ENCODE measurements around the gene RPL35.
"Not testable (repeated sequence)": the region's sequence is repeated elsewhere in the genome, so short reads cannot be mapped to it uniquely, and the experiment has no call there.

RPL35 gene

DNA sequence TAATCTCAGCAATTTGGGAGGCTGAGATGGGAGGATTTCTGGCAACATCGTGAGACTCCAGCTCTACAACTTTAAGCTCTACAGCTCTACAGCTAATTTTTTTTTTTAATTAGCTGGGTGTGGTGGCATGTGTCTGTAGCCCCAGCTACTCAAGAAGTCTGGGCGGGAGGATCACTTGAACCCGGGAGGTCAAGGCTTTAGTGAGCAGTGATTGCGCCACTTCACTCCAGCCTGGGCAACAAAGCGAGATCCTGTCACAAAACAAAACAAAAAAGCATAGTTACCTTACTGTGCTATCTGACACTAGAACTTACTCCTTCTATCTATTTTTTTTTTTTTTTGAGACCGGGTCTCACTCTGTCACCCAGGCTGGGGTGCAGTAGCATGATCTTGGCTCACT is 14.8 kb downstream of the RPL35 start:
- DNase-seq, result no peak

DNA sequence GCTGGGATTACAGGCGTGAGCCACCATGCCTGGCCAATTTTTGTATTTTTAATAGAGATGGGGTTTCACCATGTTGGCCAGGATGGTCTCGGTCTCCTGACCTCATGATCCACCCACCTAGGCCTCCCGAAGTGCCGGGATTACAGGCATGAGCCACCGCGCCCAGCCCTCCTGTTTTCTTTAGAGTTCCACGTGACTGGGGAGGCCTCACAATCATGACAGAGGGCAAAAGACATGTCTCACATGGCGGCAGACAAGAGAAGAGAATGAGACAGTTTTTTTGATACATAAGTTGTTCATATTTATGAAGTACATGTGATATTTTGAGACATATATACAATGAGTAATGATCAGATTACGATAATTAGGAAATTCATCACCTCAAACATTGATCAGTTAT is 15.3 kb downstream of the RPL35 start:
- DNase-seq, result not testable (repeated sequence)

DNA sequence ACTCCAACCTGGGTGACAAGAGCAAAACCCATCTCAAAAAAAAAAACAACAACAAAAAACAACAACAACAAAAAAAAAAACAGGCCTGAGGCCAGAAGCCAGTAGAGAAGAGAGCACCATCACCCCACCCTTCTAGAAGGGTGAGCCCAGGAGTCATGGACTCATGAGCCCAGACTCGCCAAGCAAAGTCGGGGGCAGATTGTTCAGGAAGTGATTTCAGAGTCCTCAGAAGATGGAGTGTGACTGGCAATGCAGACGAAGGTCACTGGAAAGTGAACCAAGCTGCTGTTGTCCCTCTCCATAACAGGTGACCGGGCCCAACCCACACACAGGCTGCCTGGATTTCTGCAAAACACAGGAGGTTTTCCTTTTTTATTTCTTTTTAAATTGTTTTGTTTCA is 17.5 kb downstream of the RPL35 start:
- DNase-seq, result no peak

DNA sequence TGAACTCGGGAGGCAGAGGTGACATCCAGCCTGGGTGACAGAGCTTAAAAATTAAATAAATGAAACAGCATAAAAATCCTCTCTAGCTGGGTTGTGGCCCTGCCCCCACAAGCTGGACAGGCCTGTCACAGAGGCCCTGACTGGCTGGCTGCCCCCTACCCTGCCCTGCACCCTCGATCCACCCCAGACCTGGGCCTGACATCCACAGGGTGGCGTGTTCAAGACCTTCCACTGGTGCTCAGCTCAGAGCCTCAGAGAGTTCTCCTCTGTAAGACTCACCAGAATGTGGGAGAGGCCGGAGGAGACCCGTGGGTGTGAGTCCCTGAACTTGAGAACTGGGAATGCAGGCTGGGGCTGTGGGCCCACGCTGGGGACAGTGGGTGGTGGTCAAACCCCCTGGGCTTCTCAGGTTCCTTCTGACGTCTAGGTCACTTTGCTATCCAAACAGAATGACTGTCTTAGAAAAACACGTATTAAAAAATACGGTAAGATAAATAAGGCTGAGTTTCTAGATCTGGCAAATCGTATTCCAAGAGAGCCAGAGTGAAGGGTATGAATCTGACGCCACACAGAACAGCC is 18.2 kb downstream of the RPL35 start:
- no peak for DNase-seq

DNA sequence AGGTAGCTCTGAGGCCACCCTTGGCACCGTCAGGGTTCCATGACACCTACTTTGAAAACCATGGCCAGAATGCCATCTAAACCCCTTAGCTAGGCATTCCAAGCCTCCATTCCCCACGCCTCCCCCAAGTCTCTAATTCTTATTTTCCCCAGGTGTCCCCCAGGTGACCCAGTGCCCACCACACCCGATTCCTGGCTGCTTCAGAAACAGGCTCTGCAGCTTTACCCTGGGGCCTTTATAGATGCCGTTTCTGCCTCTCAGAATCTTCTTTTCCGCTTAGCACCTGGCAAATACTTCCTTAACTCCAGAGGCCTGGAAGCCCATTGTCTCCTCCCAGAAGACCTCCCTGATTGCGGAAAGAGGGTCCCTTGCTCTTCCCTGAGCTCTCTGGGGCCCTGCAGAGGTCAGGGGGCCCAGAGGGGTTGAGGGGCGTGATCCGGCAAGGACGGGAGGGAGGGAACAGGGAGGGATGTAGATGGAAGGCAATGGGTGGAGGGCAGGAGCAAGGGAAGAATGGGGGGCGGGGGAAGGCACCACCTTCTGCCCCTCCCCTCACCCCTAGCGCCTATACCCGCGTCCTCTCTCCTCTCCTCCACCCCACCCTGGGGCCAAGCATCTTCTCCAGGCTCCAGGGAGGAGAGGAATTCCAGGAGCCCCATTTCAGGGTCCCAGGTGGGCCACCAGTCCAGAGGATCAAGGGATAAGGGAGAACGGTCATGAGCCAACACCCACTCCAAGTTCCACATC is 20.5 kb downstream of the RPL35 start:
- DNase-seq, result no peak

DNA sequence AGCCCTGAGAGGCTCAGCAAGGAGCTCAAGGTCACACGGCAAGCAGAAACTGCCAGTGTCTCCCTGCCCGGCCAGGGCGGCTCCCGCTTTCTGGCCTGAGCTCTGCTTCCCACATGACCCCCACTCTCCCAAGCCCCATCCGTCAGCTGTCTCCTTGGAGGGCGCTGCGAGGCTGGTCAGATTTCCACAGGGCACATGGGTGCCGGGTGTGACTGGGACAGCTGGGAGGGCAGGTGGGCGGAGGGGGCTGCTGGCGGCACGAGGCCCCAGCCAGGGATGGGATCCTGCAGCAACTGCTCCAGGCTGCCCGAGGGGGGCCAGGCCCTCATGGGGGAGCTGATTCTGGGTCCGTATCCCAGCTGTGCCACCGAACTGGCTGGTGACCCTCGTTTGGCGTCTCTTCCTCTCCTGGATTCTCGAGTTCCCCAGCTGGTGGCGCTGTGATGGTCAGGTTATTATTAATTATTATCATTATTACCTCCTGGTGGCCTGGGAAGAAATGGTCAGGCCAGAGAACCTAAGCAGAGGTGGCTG is 21.4 kb downstream of the RPL35 start:
- peak; percentile 31 for DNase-seq

DNA sequence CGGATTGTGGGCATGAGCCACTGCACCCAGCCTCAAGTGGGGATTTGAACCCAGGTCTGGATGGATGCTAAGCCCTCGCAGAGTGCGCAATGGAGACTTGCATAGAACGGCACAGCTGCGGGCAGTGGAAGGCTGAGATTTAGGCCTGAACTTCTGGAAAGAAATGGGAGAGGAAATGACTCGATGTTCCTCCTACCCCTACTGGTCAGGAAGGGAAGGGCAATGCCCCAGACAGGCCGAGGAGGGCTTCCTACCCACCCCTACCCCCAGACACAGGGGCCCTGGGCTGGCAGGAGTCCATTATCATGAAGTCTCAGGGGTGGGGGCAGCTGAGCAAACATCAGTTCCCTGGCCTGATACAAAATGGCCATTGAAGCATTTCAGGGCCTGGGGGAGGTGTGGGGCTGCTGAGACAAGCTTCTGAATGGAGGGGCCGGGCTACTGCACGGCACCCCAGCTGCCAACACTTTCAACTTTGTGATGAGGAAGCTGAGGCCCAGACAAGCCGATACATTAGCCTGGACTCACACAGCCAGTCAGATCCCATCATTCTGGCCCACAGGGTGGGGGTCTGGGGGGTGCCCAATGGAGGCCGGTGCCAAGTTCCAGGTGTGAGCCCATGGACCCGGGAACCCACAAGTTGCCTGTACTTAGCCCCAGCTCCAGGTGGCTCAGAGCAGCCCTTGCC is 22.0 kb downstream of the RPL35 start:
- no peak for DNase-seq

DNA sequence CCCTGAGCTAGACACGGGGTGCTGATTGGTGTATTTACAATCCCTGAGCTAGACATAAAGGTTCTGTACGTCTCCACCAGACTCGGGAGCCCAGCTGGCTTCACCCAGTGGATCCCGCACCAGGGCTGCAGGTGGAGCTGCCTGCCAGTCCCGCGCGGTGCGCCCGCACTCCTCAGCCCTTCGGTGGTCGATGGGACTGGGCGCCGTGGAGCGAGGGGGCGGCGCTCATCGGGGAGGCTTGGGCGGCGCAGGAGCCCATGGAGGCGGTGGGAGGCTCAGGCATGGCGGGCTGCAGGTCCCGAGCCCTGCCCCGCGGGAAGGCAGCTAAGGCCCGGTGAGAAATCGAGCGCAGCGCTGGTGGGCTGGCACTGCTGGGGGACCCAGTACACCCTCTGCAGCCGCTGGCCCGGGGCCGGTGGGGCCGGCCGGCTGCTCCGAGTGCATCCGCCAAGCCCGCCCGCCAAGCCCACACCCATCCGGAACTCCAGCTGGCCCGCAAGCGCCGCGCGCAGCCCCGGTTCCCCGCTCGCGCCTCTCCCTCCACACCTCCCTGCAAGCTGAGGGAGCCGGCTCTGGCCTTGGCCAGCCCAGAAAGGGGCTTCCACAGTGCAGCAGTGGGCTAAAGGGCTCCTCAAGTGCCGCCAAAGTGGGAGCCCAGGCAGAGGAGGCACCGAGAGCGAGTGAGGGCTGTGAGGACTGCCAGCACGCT is 23.0 kb downstream of the RPL35 start:
- DNase-seq, result not testable (repeated sequence)

DNA sequence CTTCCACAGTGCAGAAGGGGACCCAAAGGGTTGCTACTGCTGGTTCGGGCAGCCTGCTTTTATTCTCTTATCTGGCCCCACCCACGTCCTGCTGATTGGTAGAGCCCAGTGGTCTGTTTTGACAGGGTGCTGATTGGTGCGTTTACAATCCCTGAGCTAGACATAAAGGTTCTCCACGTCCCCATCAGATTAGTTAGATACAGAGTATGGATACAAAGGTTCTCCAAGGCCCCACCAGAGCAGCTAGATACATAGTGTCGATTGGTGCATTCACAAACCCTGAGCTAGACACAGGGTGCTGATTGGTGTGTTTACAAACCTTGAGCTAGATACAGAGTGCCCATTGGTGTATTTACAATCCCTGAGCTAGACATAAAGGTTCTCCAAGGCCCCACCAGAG is 23.6 kb downstream of the RPL35 start:
- DNase-seq, result not testable (repeated sequence)

DNA sequence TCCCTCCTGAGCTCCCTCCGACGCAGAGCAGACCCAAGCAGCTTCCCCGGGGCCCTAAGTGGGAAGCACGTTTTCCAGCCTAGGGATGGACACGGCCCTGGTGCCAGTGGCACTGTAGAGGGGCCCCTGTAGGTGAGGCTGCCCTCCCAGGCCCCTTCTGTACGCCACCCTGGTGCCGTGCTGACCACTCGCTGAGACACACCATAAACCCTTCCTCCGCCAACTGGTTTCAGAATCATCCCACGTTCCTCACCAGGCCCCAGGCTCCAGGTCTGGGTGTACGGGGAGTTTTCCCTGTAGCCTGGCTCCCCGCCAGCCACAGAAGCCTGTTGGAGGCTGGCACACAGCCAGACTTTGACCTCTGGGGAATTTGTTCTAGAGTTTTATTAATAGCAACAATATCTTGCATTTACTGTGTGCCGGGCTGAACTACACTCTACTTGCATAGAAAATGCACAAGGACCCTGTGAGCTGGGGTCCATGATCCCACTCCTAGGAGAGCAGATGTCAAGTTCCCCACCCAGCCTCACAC is 26.7 kb downstream of the RPL35 start:
- DNase-seq, result no peak

DNA sequence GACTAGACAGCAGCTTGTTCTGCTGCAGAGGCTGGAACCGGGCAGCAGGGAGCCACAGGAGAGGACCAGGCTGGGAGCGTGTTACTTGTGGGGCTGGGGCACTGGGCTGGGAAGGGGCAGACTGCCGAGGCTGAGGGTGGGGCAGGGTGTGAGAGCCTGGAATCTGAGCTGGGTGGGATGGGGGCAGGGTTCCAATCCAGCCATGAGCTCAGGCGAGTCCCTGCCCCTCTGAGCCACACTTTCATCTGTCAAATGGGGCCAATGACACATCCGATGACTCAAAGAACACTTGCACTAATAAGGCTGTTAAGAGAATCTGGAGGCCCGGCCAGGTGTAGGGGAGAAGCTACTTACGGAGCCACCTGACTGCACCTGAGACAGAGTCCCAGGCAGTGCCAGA is 27.2 kb downstream of the RPL35 start:
- no peak for DNase-seq

DNA sequence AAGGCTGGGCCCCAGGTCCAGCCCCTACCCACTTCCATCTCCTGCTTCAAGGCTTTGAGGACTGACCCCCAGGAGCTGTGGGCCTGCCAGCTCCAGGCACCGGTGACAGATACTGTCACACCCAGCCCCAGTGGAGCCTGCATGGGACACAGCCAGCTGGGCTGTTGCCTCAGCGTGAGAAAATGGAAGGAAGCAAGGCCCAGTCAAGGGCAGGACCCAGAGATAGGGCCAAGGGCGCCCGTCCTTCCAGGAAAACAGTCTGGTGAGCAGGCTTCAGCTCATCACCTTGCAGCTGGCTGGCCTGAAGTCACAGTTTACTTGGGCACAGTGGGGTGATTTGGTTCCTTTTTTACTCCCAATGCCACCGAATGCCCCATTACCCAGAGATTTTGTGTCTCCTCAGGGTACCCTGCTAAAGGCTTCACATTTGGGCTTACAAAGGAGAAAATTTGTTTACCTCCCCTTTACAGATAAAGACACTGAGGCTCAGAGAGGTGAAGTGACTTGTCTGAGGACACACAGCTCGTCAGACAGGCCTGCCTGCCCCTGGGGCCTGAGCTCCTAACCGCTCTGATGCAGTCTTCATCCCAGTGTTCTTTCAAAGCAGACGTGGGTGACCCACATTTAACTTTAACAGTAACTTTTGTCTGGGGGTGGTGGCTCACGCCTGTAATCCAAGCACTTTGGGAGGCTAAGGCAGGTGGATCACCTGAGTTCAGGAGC is 30.0 kb downstream of the RPL35 start:
- DNase-seq, result no peak

DNA sequence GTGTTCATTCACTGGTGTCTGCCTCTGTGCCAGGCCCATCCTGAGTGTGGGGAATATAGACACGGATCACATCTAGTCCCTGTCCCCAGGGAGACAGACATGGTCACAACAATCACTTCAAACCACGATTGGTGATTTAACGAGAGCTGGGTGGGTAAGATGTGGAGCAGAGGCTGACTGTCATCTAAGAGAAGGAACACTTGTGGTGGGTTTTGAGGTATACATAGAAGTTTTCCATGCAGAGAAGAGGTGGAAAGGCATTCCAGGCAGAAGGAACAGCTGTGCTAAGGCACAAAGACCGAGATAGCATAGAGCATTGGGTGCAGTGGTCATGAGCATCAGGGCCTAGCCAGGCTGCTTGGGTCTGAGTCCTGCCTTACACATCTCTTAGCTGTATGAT is 31.2 kb downstream of the RPL35 start:
- no peak for DNase-seq

DNA sequence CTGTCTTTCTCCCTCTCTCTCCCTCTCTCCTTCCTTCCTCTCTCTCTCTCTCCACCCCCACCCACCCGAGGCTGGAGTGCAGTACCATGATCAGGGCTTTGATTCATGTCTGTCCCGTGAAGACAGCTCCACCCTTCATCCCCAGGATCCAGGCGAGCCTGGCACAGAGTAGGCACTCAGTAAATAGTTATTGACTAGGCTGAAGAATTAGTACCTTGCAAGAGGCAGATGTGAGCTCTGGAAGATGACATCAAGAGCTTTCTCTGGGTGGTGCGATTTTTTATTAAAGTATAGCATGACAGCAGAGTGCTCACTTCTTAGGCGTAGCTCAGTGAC is 32.5 kb downstream of the RPL35 start:
- no peak for DNase-seq

DNA sequence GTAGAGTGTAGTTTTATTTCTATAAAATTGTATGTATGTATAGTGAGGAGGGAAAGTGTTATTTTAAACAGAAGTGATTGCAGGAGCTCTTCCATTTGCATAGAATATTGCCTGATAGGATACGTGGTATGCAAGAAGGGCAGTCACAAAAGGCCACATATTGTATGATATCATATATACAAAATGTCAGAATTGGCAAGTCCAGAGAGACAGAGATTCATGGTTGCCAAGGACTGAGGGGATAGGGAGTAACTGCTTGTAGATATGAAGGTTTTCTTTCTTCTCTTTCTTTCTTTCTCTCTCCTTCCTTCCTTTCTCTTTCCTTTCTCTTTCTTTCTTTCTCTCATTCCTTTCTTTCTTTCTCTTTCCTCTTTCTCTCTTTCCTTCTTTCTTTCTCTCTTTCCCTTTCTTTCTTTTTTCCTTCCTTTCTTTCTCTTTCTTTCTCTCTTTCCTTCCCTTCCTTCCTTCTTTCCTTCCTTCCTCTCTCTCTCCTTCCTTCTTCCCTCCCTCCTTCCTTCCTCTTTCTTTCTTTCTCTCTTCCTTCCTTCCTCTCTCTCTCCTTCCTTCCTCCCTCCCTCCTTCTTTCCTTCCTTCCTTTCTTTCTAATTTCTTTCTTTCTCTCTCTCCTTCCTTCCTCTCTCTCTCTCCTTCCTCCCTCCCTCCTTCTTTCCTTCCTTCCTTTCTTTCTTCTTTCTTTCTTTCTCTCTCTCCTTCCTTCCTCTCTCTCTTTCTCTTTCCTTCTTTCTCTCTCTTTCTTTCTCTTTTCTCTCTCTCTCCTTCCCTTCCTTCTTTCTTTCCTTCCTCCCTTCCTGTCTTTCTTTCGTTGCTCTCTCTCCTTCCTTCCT is 33.0 kb downstream of the RPL35 start:
- DNase-seq, result no peak

DNA sequence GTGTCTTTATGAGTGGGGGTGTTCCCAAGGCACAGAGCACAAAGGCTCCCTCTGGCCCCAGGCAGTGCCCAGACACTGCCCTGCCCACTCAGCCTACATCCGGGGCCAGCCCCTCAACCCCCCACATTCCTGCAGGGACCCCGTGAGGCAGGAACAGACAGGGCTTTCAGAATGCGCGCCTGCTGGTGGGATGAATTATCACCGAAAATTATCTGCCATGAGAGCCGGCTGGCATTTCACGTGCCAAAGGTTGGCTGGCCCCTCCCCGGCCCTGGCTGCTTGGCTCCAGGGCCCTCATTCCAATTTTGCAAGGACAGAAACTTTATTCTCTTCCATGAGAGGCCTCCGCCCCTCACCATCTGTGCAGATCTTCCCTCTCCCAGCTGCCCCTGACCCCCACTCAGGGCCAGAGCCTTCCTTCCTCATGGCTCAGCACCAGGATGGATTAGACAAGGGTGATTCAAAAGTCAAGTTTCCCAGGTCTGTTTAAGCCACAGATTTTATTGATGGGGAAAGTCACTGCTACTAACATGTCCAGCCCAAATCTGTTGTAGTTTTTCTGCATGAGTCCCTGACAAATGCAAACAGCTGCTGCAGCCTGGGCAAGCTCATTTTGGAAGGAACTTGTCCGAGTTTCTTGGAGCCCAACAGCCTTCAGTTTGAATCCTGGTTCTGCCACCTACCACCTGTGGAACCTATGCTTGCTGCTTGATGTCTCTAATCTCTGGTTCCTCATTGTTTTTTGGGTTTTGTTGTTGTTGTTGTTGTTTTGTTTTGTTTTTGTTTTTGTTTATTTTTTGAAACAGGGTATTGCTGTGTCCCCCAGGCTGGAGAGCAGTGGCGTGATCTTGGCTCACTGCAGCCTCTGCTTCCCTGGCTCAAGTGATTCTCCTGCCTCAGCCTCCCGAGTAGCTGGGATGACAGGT is 40.8 kb downstream of the RPL35 start:
- no peak for DNase-seq

DNA sequence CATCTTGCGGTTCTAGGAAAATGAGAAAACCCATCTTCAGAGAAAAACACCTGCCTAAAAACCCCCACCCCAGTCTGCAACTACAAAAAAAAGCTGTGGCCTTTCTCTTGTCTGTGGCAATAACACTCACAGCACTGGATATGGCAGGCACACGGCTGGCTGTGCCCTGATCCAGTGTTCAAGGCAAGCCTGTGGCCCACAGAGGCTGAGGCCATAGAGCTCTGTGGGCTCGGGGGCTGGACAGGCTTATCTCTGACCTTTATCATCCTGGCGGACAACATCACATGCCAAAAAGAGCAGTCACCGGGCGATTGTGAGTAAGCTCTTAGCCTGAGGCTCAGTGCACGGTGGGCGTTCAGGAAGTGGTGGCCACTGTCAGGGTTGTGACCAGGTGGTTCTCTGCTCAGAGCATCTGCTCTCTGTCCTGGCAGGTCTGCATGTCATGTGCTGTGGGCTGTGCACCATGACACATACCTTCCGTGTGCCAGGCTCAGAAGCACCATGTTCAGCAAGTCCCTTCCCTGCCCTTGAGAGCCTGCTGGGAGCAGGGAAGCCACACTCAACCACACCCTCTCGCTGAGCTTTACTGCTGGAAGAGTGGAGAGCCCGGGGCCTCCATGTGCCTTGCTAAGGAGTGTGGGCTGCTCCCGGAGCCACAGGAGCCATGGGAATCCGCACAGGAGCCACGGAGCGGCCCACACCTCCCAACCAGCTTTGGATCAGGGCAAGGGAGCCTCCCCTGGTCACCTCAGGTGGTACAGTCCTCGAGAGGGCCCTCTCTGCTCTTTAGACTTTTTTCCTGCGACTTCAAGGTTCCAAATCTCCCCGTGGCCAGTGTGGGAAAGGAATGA is 43.1 kb downstream of the RPL35 start:
- no peak for DNase-seq

DNA sequence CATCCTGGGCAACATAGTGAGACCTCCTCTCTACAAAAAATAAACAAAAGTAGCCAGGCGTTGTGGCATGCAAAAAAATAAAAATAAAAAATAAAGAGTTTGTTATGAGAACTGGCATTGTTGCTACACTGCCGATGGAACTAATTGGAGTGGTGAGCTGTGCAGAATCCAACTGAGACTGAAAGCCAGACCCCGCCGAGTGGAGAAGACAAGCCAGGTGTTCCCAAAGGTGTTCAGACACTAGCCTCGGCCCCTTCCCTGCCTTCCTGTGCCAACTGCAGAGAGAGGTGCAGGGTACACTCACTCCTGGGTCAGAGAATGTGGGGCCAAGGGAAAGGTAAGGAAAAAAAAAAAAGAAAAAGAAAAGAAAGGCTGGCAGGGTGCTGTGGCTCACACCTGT is 46.2 kb downstream of the RPL35 start:
- DNase-seq, result no peak

DNA sequence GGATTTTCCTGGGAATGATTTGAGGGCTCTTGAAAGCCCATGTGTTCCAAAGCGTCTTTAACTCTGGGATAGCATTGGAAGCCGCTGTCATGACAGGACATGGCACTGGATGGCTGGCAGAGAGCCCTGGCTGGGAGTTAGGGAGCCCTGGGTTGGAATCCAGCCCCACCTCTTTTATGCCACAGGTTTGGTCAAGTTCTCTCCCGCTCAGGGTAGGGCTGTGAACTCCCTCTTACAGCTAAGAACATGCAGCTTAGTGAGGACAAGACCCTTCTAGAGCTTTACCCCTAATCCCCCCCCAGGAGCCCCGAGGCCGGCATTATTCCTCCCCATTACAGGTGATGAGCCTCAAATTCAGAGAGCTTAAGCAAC is 47.6 kb downstream of the RPL35 start:
- DNase-seq, result no peak
